ENCODE data around the gene IL9. TPM values are rescaled to one million over a fixed set of nuclear protein-coding genes. Genes with fewer than 3 reads are reported as not detected.

IL9 gene
- total and polyA plus RNA-seq, 3 experiments from 2014 or later = 12.5 to 13.0 TPM; not detected in 1

DNA sequence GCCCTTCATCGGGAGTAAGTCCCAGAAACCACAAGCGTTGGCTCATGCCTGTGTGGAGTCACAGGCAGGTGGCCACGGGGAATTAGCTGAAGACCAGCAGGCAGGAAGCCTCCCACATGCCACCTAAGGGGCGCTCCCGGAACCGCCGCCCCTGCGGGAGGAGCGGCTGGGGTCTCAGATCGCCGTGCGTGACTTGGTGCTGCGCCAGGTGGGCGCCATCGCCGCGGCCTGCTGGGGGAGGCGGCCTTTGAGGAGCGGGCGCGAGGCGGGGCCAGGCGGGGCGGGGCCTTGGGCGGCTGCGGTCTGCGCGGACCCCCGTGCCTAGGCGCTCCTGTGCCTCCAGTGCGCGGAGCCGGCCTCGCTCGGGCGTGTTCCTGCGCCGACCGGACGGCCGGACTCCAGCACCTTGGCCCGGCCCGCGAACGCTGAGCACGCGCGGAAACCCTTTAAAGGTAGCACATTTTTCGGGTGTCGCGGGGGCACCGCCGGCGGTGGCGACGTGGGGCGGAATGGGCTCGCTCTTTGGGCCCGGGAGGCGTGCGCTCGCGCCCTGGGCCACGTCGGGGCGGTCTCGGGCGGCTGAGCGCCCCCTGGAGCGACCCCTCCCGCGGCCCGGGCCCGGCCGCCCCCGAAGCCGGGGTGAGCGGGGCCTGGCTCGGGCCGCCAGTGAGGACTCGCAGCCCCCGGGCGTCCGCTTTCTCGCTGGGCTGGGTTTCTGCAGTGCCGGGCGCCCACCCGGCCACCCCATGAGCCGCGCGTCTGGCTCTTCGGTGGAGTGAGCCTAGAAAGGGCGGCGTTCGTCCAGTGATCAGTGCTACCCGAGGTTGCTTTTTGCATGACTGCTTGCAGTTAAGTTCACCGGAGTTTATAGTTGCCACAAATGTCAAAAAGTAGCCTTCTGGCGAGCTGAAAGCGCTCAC, 34.6 kb upstream of the IL9 start:
- Histone ChIP-seq H3K36me3 (ENCODE audit: insufficient read depth, low read length) (no peaks in the 10 kb centered on the region), H3K4me3 (ENCODE audit: low read length) (no peak overlapping the region), H3K27me3 (ENCODE audit: insufficient read depth, low read length, poor library complexity, severe bottlenecking) (peaks cover 4% of the 10 kb centered on the region), H3K27ac (ENCODE audit: low read depth, low read length) (no peak overlapping the region), H3K9me3 (ENCODE audit: low read length) (no peaks in the 10 kb centered on the region), H3K4me1 (ENCODE audit: insufficient read depth, low read length) (no peaks in the 10 kb centered on the region)
- Mint-ChIP-seq H3K4me3 (peak overlapping the region in 4 of 7 donors; percentile 20 to 59 (median 48)), H3K9me3 (peaks cover 1 to 8% (median 6%) of the 10 kb centered on the region in 5 donors), H3K27ac (no peak overlapping the region), H3K36me3 (no peaks in the 10 kb centered on the region), H3K27me3 (peaks cover 40 to 69% of the 10 kb centered on the region in 2 donors), H3K4me1 (peaks cover 0 to 6% (median 0%) of the 10 kb centered on the region in 3 donors)
- DNase-seq = no peak
- ChIA-PET POLR2A (no interaction called here), CTCF (interaction anchor here (0.7 kb wide), 1 partner anchor 9 kb away, joined by 4 read pairs; no protein-coding TSS in a partner anchor)

DNA sequence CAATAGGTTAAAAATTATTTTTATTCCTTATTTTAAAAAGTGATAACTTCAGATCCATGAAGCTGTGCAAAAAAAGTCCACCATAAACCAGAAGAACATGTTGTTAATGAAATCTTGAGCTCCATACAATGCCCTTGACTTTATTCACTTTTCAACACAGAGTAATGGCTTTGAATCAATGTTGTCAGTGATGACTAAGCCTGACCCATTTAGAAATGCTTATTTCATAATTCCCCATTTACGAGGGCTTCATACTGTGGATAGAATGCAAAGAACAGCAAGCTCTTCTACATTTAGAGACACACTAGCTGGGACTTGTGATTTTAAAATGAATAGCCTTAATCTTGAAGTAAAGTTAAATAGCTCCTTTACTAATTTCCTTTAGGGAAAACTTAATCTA, 25.7 kb upstream of the IL9 start:
- peaks cover 0 to 2% (median under 1%) of the 10 kb centered on the region in 5 donors for H3K9me3 Mint-ChIP-seq
- Histone ChIP-seq H3K4me1 (ENCODE audit: insufficient read depth, low read length) (no peaks in the 10 kb centered on the region), H3K9me3 (ENCODE audit: low read length) (no peaks in the 10 kb centered on the region), H3K27ac (ENCODE audit: low read depth, low read length) (no peak overlapping the region), H3K36me3 (ENCODE audit: insufficient read depth, low read length) (no peaks in the 10 kb centered on the region), H3K27me3 (ENCODE audit: insufficient read depth, low read length, poor library complexity, severe bottlenecking) (no peaks in the 10 kb centered on the region), H3K4me3 (ENCODE audit: low read length) (no peak overlapping the region)
- no peaks in the 10 kb centered on the region for H3K36me3 Mint-ChIP-seq
- no peak overlapping the region for H3K27ac Mint-ChIP-seq
- POLR2A ChIA-PET = no interaction called here
- DNase-seq = no peak
- H3K4me3 Mint-ChIP-seq = no peak overlapping the region
- H3K4me1 Mint-ChIP-seq = peaks cover 5 to 13% (median 6%) of the 10 kb centered on the region in 3 donors
- H3K27me3 Mint-ChIP-seq = peaks cover 11 to 66% of the 10 kb centered on the region in 2 donors
- CTCF ChIA-PET = interaction anchor here (0.5 kb wide), 1 partner anchor 8 kb away, joined by 4 read pairs; no protein-coding TSS in a partner anchor

- no peak overlapping the region for H3K4me3 ChIP-seq (ENCODE audit: low read length)
- ChIA-PET CTCF (no interaction called here), POLR2A (no interaction called here)
- H3K4me1 ChIP-seq (ENCODE audit: insufficient read depth, low read length) = no peaks in the 10 kb centered on the region
- H3K27me3 ChIP-seq (ENCODE audit: insufficient read depth, low read length, poor library complexity, severe bottlenecking) = peaks cover 3% of the 10 kb centered on the region
- Mint-ChIP-seq H3K27me3 (peaks cover 11 to 66% of the 10 kb centered on the region in 2 donors), H3K27ac (no peak overlapping the region), H3K4me1 (peaks cover 7 to 18% (median 14%) of the 10 kb centered on the region in 3 donors), H3K4me3 (no peak overlapping the region), H3K36me3 (no peaks in the 10 kb centered on the region), H3K9me3 (peaks cover 0 to 2% (median 0%) of the 10 kb centered on the region in 5 donors)
- H3K36me3 ChIP-seq (ENCODE audit: insufficient read depth, low read length) = no peaks in the 10 kb centered on the region
- DNase-seq = no peak
- H3K27ac ChIP-seq (ENCODE audit: low read depth, low read length) = no peak overlapping the region
- no peaks in the 10 kb centered on the region for H3K9me3 ChIP-seq (ENCODE audit: low read length)
These were observed 24.6 kb upstream of the IL9 start for GRCh38 chr5:135920199-135920598.

DNA sequence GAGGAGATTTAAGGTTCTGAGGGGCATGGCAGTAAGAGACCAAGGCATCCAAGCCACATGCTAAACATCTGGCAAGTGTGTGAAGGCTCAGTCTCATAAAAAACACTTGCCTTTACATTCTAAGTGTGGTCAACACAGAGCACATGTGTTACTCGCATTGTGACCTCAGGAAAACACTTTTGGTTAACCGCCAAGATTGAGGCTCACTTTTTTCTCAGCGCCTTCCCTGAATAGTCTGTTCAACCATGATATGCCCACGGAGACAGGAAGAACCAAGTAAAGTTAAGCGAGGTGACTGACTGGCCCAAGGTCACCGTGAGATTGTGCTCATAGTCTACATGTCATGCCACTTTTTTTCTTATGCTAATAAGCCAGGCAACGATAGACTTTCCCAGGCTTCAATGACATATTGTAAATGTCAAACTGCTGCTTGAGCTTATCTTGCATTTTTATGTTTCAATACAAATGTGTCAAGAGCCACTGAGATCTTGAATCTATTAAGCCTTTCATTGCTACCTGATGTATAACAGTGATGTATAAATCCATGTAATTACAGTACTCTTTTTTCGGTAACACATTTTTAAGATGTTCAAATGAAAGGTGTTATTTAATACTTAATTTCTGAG, 21.1 kb upstream of the IL9 start:
- Mint-ChIP-seq H3K4me1 (peaks cover 13 to 34% (median 27%) of the 10 kb centered on the region in 3 donors), H3K9me3 (peaks cover 0 to 2% (median 0%) of the 10 kb centered on the region in 5 donors), H3K36me3 (no peaks in the 10 kb centered on the region), H3K27me3 (peaks cover 10 to 50% of the 10 kb centered on the region in 2 donors), H3K27ac (no peak overlapping the region), H3K4me3 (peak overlapping the region in 1 of 7 donors; percentile 24)
- ChIA-PET CTCF (no interaction called here), POLR2A (no interaction called here)
- no peak overlapping the region for H3K27ac ChIP-seq (ENCODE audit: low read depth, low read length)
- DNase-seq = peak in 1 of 5 donors; percentile 12
- H3K27me3 ChIP-seq (ENCODE audit: insufficient read depth, low read length, poor library complexity, severe bottlenecking) = peaks cover 5% of the 10 kb centered on the region
- H3K4me1 ChIP-seq (ENCODE audit: insufficient read depth, low read length) = no peaks in the 10 kb centered on the region
- no peaks in the 10 kb centered on the region for H3K9me3 ChIP-seq (ENCODE audit: low read length)
- no peaks in the 10 kb centered on the region for H3K36me3 ChIP-seq (ENCODE audit: insufficient read depth, low read length)
- no peak overlapping the region for H3K4me3 ChIP-seq (ENCODE audit: low read length)

- no peak overlapping the region for H3K27ac Mint-ChIP-seq
- no peaks in the 10 kb centered on the region for H3K4me1 ChIP-seq (ENCODE audit: insufficient read depth, low read length)
- no peaks in the 10 kb centered on the region for H3K36me3 Mint-ChIP-seq
- H3K4me3 Mint-ChIP-seq = no peak overlapping the region
- peaks cover 13 to 34% (median 27%) of the 10 kb centered on the region in 3 donors for H3K4me1 Mint-ChIP-seq
- peaks cover 5% of the 10 kb centered on the region for H3K27me3 ChIP-seq (ENCODE audit: insufficient read depth, low read length, poor library complexity, severe bottlenecking)
- ChIA-PET POLR2A (no interaction called here), CTCF (no interaction called here)
- no peak for DNase-seq
- H3K4me3 ChIP-seq (ENCODE audit: low read length) = no peak overlapping the region
- no peak overlapping the region for H3K27ac ChIP-seq (ENCODE audit: low read depth, low read length)
- no peaks in the 10 kb centered on the region for H3K9me3 ChIP-seq (ENCODE audit: low read length)
- peaks cover 9 to 62% of the 10 kb centered on the region in 2 donors for H3K27me3 Mint-ChIP-seq
- peaks cover 0 to 2% (median 0%) of the 10 kb centered on the region in 5 donors for H3K9me3 Mint-ChIP-seq
- no peaks in the 10 kb centered on the region for H3K36me3 ChIP-seq (ENCODE audit: insufficient read depth, low read length)
These were observed 19.9 kb upstream of the IL9 start for GRCh38 chr5:135915466-135916001.

DNA sequence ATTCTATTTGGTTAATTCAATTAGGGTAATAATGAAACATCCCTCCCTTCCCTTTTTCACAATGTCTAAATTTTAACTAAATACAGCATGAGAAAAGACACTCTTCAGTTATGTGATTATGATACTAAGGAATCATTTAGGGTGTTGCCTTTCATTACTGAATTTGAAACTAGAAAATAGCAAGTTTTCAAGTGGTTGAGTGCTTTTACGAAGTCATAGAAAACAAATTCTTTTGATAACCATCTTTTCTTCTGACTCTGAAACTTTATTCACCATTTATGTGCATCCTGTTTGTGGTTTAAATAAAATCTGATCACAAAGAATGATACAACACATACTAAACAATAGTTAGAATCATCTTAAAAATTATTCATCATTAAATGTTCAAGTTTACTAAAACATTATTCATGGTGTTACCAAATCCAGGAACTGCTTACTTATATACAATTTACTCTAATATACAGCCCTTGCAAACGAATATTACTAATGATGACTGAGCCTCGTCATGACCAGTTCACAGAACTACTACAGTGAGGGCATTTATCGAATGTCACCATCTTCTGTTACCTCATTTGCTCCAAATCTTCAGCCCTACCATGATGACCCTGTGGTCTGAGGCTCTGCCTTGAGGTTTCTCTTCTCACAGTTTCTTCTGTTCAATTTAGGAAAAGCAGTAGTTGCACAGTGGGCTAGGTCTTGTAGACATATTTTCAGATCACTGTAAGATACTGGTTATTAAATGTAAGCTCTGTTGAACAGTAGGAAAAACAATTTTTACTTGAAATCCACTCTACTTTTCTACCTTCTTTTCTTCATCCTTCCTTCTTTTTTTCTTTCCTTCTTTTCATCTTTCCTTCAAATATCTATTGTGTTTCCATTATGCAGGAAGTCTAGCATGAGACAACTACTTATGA, 18.3 kb upstream of the IL9 start:
- POLR2A ChIA-PET = no interaction called here
- H3K4me1 ChIP-seq (ENCODE audit: insufficient read depth, low read length) = no peaks in the 10 kb centered on the region
- H3K4me3 ChIP-seq (ENCODE audit: low read length) = no peak overlapping the region
- H3K9me3 ChIP-seq (ENCODE audit: low read length) = no peaks in the 10 kb centered on the region
- H3K36me3 ChIP-seq (ENCODE audit: insufficient read depth, low read length) = no peaks in the 10 kb centered on the region
- no peak overlapping the region for H3K27ac ChIP-seq (ENCODE audit: low read depth, low read length)
- H3K9me3 Mint-ChIP-seq = peaks cover 0 to 2% (median 0%) of the 10 kb centered on the region in 5 donors
- CTCF ChIA-PET = no interaction called here
- peaks cover 5% of the 10 kb centered on the region for H3K27me3 ChIP-seq (ENCODE audit: insufficient read depth, low read length, poor library complexity, severe bottlenecking)
- H3K4me3 Mint-ChIP-seq = peak overlapping the region in 1 of 7 donors; percentile 2
- peaks cover 5 to 67% of the 10 kb centered on the region in 2 donors for H3K27me3 Mint-ChIP-seq
- H3K27ac Mint-ChIP-seq = no peak overlapping the region
- peaks cover 13 to 34% (median 27%) of the 10 kb centered on the region in 3 donors for H3K4me1 Mint-ChIP-seq
- H3K36me3 Mint-ChIP-seq = no peaks in the 10 kb centered on the region
- no peak for DNase-seq

GRCh38 chr5:135905144-135905543, 9.5 kb upstream of the IL9 start:
- Mint-ChIP-seq H3K9me3 (no peaks in the 10 kb centered on the region), H3K4me1 (no peaks in the 10 kb centered on the region), H3K27ac (no peak overlapping the region), H3K36me3 (no peaks in the 10 kb centered on the region), H3K4me3 (no peak overlapping the region), H3K27me3 (peaks cover 15 to 42% of the 10 kb centered on the region in 2 donors)
- no peaks in the 10 kb centered on the region for H3K36me3 ChIP-seq (ENCODE audit: insufficient read depth, low read length)
- H3K4me1 ChIP-seq (ENCODE audit: insufficient read depth, low read length) = no peaks in the 10 kb centered on the region
- H3K4me3 ChIP-seq (ENCODE audit: low read length) = no peak overlapping the region
- no peaks in the 10 kb centered on the region for H3K9me3 ChIP-seq (ENCODE audit: low read length)
- no peaks in the 10 kb centered on the region for H3K27me3 ChIP-seq (ENCODE audit: insufficient read depth, low read length, poor library complexity, severe bottlenecking)
- CTCF ChIA-PET = no interaction called here
- POLR2A ChIA-PET = no interaction called here
- DNase-seq = no peak
- H3K27ac ChIP-seq (ENCODE audit: low read depth, low read length) = no peak overlapping the region

Data from CD8-positive, alpha-beta memory T cell (primary cell).